Ishikawa (cell line): ENCODE measurements around the gene CCDC102B.

Experiments used
- FOXM1 ChIP-seq: IDR thresholded peaks from 2 replicates; pipeline ENCODE4 v1.6.1; 2012; ENCODE audit warnings: low read depth, borderline replicate concordance
- TF ChIP-seq, protein P1 (sequence below): IDR thresholded peaks from 2 replicates; pipeline ENCODE4 v1.6.1; 2012; ENCODE audit warnings: low read depth, mild to moderate bottlenecking

DNA sequence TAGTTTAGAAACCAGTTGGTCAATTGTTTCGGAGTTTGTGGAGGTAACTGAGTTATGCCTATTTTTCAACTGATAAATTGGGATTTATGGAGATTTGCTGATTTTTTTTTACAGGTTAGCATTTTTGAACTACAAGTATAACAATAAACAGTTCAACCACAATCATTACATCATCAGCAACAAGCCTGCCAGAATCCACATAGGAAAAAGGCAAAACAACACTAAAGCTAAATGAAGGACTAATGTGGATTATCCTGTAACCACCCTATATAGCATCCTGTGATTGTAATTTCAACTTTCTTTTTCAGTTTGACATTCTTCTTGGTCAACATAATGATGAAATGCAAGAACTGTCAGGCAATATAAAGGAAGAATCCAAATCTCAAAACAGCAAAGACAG is 76.5 kb downstream of the CCDC102B start:
- TF ChIP-seq, protein P1, sequence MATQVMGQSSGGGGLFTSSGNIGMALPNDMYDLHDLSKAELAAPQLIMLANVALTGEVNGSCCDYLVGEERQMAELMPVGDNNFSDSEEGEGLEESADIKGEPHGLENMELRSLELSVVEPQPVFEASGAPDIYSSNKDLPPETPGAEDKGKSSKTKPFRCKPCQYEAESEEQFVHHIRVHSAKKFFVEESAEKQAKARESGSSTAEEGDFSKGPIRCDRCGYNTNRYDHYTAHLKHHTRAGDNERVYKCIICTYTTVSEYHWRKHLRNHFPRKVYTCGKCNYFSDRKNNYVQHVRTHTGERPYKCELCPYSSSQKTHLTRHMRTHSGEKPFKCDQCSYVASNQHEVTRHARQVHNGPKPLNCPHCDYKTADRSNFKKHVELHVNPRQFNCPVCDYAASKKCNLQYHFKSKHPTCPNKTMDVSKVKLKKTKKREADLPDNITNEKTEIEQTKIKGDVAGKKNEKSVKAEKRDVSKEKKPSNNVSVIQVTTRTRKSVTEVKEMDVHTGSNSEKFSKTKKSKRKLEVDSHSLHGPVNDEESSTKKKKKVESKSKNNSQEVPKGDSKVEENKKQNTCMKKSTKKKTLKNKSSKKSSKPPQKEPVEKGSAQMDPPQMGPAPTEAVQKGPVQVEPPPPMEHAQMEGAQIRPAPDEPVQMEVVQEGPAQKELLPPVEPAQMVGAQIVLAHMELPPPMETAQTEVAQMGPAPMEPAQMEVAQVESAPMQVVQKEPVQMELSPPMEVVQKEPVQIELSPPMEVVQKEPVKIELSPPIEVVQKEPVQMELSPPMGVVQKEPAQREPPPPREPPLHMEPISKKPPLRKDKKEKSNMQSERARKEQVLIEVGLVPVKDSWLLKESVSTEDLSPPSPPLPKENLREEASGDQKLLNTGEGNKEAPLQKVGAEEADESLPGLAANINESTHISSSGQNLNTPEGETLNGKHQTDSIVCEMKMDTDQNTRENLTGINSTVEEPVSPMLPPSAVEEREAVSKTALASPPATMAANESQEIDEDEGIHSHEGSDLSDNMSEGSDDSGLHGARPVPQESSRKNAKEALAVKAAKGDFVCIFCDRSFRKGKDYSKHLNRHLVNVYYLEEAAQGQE: no peak
- TF ChIP-seq FOXM1: no peak
